Activated CD8-positive, alpha-beta memory T cell treated with anti-CD3 and anti-CD28 coated beads, Interleukin-2, amount 50 U/mL, for 4 hours (primary cell): ENCODE data around the gene KSR2.

Experiments
- DNase-seq: peaks from one replicate; pipeline ENCODE4 v3.0.0-alpha.2; 2020

Gene KSR2

DNA sequence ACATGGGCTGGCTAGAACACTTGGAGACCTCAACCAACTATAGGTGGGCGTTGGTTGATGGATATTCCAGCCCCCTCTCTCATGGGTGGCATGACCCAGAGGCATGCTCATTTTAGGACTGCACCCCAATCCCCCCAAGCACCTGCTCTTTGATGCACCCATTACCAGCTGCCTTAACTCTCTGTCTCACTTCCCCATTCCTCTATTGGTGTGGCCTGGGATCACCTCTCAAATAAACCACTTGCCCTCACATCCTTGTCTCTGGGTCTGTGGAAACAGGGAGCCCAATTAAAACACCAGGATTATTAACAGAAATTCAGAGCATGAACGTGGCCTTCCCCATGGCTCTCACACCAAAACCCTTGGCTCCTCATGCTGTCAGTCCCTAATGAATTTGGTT lies 405.1 kb downstream of the KSR2 start:
- DNase-seq, result no peak

DNA sequence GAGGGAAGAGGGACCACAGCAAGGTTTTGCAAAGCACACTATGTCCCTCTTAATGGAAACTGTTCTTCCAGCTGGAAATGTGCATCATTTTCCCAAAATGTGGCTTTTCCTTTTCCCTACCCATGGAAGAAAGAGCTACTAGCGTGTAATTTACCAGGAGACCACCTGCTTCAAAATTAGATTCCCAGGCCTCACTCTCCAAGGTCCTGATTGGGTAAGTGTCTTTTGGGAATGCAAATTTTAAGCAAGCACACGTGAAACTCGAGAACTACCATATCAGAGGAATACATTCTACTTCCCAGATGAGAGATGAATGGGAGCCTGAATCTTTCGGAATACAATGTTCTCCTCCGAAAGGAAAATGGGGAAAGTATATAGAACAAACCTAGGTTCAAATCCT lies 405.8 kb downstream of the KSR2 start:
- DNase-seq, result no peak

DNA sequence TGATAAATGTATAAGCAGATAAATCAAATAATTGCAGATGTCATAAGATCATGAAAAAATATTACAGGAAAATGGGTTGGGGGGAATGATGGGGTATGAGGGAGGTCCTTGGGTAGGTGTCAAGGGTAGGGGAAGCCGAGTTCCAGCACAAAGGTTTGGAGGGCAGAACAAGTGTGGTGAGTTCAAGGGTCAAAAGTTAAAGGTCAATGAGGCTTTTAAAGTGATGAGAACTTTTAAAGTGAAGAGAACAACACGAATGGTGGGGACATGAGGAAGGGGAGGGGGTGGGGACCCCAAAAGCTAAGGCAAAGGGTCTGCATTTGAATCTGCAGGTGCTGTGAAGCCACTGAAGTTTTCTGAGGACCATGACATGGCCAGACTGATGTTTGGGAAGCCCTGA lies 406.8 kb downstream of the KSR2 start:
- DNase-seq, result no peak

DNA sequence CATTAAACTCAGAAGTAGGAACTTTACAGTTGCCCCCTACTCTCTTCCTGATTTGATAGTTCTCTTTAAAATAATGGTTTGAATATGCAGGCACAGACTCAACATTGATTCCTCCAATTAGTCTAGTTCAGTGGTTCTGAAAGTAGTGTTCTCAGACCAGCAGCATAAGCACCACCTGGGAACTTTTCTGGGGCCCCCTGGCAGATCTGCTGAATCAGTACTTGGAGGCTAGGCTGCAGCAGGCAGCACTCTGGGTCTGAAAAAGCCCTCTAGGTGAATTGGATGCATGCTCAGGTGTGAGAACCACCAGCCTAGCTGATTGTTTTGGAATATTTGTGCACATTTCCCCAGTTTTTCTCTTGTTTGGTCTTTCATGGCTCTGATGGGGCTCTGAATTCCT lies 408.8 kb downstream of the KSR2 start:
- DNase-seq, result no peak

DNA sequence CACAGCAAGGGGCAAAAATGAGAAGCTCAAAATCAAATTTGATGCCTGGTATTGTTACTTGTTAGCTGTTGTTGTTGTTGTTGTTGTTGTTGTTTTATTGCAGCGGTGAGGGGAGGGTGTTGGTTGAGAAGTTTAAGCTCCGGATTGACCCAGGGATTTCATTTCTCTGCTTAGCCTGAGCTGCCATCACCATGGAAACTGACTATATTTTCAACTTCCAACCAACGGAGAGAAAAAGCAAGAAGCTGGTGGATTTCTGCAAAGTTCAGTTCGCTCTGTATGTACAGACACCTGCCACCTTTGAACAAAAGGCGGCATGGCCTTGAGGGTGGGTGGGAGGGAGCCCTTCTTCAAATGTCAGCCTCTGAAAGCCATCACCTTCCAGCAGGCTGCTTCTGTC lies 412.9 kb downstream of the KSR2 start:
- DNase-seq, result no peak

DNA sequence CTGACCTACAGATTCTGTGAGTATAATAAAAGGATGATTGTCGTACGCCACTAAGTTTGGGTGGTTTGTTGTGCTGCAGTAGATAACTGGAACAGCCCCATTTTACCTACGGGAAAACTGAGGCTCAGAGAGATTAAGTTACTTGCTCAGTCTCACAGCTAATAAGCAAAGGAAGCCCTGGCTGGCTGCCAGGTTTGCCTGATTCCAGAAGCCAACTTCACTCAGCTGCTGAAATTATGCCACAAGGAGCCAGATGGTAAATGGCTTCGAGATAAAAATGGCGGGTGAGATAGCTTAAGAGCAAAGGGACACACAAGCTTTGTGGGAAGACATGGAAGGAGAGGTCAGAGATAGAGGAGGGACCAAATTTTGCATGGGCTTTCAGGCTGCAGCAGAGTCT lies 415.8 kb downstream of the KSR2 start:
- DNase-seq, result no peak

DNA sequence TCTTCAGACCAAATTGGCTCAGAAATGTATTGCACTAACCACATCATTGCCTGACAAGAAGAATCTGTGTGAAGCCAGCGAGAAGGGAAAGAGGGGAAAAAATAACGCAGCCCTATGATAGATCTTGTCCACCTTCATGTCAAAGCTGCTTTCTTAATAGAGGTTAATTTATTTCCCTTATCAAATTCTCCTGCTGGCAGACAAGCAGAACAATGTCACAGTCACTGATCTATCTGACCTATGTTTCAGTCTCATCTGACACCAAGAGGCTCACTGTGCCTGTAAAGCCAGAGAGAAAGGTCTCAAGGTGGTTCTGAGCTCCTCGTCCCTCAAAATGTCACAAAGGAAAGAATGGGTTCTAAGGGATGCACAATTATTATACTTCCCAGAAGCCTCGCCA lies 417.1 kb downstream of the KSR2 start:
- no peak for DNase-seq

DNA sequence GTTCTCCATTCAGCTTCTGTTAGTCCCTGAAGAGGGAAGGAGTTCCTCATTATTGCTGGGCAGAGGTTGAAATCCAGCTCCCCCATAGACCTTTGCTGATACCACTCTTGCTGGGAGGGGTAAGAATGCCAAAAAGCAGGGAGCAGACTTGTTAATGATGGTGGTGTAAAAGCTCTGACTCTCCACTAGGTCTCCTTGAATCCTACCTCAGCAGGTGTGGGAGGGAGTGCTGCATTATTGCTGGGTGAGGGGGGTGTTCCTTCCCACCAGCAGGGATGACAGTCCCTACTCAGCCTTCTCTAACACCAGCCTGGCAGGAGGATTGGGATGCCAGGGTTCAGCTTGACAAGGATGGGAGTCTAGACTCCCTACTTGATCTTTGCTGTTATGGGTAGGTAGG lies 421.6 kb downstream of the KSR2 start:
- no peak for DNase-seq

DNA sequence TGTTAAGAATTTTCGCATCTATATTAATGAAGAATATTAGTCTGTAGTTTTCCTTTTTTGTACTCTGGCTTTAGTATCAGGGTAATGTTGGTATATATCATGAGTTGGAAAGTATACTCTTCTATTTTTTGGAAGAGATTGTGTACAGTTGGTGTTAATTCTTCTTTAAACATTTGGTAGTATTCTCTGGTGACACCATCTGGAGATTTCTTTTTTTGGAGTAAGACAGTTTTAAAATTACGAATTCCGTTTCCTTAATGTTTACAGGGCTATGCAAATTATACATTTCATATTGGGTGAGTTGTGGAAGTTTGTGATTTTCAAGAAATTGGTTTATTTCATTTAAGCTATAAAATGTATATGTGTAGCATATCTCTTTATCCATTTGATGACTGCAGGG lies 423.6 kb downstream of the KSR2 start:
- no peak for DNase-seq

DNA sequence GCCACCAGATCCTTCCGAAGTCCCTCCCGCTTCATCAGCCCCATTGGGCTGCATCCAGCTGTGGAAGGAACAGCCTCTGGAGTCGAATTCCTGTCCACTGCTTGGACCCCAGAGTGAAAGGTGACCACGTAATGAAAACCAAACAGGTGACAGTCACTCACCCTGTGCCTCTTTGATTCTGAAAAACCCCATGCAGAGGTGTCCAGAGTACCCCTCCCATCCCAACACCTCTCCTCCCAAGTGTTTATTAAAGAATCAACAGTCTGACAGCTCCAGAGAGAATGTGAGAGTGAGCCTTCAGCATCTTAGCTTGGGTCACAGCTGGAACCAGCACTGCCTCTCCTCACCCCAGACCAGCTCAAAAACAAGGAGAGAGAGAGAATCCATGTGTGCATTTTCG lies 428.8 kb downstream of the KSR2 start:
- no peak for DNase-seq

DNA sequence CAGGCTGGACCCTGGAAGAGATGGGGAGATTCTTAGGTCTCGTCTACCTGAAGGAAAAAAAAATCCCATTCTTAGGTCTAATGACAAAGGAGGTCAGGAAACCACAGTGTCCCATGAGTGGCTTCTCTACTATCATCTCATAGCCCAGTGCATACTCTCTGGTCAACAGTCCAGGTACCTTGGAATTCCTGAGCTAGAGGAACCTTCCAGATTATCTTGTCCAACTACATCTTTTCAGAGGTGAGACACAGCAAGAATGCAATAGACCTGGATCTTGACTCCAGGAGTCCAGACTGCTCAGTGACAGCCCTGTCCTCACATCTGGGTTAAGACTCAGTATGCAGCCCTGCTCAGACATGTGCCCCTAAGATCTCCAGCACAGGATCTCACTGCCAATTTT lies 429.9 kb downstream of the KSR2 start:
- DNase-seq, result no peak

DNA sequence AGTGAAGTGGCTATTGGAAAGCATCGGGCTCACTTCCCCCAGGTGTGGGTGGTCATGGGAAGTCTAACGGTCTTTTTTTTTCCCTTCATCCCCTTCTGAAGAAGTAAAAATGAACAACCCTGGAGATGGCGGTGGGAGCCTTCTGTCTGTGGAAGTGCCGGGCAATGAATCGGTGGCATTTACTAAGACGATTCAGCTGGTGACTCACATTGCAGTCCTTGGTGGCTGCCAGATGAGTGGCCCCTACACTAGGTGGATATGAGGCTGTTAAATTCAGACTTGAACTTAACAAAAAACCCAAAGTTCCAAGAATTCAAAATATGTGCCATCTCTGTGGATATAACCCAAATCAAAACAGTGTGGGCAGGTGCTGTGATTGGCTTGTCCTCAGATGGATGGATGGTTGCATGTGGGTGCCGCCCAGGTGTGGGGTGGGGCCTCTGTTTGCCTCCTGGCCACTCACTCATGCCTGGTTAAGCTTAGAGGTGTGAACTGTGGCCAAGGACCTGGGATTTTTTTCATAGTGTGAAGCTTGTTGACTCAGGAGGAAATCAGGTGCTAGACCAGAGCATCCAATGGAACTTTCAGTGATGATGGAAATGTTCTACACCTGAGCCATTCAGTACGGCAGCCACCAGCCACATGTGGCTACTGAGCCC lies 430.6 kb downstream of the KSR2 start:
- DNase-seq, result no peak

DNA sequence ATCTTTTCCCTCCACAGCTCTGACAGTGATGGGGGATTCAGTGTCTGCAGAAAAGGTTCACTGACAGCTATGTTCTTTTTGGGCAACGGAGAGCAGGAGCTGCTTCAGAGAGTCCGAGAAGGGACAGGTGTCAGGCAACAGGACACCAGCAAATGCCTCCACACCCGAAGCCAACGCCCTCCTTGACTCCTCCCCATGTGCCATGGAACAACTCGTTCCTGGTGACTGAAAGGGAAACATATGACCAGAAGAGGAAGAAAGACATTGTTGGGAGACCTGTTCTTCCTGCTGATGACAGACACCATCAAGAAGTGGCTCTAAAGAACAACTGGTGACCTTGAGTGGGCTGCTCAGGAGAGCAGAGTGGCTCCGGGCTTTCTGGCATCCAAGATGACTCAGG lies 435.1 kb downstream of the KSR2 start:
- no peak for DNase-seq

DNA sequence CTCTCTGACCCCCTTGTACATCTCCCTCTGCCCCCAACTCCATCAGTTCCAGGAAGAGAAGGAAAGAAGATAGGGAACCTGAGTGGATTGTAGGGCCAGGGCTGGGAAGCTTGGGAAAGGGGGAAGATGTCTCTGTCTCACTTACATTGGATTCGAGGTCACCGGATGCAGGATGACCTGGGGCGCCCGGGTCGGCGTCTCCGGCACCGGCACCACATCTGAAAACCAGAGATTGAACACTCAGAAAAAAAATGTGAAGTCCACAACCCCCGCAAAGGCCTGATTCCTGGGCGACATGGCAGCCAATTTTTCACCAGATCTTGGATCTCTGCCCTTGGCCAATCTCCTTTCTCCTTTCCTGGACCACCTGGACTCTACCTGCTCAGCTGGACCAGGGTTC lies 438.0 kb downstream of the KSR2 start:
- DNase-seq, result no peak

DNA sequence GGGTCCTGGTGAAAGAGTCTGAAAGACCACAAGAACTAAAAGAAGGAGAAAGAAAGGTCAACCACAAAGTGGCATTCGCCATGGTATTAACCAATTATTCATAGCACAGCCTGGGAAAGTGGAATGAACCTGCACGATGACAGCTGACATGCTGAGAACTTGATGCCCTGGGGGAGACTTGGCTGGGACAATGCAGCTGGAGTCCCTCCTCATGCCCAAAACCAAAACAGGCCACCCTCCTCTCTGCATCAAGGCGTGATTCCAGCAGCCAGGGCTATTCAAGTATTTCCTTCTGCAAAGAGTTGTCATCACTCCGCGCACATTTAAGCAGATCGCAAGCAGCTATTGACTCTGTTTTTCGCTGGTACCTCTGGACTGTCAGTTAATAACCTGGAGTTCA lies 440.3 kb downstream of the KSR2 start:
- no peak for DNase-seq

DNA sequence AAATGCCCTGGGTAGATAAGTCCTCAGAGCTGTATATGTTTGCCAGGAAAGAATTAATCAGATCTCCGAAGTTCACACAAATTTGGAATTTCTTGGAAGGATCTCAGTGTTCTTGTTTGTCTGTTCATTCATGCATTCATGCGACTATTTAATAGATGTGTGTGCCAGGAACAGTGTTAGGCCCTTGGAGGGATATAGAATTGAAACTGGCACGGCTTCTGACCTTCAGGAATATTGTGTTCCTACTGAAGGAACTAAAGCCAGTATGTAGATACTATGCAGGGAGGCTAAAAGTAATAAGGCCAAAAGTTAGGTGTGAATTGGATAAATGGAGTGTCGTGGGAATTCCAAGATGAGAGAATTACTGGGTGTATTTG lies 441.3 kb downstream of the KSR2 start:
- DNase-seq, result no peak

DNA sequence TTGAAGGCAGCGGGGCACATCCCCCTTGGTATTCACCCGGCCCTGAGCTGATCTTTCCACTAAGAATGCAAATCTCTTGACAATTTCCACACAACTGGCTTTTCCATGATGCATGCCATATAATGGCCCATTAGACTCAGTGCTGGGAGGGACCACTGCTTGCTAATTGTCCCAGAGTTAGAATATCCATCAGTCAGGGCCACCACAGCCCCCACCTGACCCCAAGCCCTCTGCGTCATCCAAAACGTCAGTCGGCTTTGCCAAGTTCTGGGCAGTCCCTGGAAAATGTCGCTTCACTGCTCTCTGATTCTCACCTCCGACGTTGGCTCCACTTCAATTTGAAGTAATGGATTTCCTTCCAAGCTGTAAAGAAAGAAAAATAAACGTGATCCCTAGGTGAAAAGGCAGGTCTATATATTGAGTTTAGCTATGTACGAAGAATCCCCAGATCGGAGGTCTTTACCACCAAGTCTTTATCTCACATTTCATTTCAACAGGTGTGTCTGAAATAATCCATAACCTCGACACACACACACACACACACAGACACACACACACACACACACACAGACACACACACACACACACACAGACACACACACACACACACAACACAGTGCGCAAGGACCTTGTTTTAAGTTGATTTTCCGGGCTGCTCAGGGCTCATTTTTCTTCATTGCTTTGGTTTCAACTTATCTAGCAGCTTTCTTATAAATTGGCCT lies 441.9 kb downstream of the KSR2 start:
- DNase-seq, result no peak

DNA sequence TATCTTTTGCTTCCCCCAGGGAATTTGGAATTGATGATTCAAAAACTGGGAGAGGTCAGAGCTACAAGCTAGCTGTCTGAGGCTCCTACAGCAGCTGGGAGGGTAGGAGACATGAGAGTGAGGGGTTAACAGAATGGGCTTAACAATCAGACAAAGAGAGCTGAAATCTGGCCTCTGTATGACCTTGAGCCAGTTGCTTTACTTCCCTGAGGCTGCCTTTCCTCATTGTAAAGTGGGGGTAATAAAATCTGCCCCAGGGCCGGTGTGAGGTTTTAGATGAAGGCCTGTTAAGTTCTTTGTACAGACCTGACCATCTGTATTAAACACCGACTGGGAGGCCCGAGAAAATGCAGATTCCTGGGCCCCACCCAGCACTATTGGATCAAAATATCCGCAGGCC lies 443.0 kb downstream of the KSR2 start:
- no peak for DNase-seq

DNA sequence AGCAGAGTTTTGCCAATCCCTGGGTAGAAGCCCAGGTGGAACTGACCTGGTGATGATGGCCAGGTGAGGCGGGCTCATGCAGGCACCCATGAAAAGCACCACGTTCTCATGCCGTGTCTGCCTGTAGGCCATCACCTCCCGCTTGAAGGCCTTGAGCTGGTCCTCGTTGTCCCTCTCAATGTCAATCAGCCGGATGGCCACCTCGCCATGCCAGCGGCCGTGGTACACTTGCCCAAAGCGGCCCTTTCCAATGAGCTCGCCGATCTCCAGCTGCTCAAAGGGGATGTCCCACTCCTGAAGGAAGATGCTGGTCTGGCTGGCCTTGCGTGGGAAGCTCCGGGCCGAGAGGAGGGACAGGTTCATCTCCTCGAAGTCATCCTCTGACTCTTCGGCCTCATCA lies 444.0 kb downstream of the KSR2 start:
- no peak for DNase-seq

DNA sequence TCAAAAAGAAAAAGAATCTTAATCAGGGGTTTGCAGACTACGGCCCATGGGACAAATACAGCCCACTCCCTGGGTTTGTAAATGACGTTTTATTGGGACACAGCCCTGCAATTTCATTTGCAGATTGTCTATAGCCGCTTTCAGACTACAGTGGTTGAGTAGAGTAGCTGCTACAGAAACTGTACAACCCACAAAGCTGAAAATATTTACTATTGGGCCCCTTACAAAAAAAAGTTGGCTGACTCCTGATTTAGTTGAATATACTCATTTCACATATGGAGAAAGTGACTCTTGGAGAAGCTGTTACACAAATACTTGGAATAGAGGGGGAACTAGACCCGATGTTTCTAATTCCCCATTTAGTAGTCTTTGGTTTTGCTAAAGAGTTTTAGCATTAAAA lies 444.8 kb downstream of the KSR2 start:
- no peak for DNase-seq

DNA sequence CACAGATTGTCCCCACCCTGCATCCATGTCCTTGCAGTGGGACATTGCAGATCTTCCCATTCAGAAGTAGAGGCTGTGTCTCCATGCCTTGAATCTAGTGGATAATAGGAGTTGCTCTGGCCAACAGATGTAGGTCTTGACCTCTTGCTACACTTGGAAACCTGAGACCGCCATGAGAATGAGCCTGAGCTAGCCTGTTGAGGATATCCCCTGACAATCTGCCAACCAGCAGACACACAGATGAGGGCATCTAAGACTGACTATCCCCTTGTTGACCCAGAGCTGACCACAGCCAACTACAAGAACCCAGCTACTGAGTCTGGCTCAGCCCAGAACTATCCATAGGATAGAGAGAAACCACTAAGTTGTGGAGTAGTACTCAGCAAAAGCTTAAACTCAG lies 446.2 kb downstream of the KSR2 start:
- no peak for DNase-seq

DNA sequence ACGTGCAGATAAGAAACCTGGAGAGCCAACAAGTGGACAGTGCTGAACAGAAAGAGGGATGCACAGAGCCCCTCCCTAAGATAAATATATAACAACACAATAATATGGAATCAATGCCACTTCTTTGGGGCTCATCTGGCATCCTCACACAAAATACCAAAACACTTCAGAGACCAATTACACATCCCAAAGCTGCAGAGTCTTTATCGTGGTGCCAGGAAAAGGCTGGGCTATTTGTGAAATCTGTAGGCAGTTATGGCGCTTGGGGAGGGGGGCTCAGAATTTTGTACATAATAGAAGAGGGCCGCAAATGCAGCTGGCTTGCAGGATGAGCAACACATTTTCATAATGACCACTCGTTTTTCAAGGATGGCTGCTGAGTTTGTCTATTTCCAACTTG lies 446.9 kb downstream of the KSR2 start:
- DNase-seq, result no peak

DNA sequence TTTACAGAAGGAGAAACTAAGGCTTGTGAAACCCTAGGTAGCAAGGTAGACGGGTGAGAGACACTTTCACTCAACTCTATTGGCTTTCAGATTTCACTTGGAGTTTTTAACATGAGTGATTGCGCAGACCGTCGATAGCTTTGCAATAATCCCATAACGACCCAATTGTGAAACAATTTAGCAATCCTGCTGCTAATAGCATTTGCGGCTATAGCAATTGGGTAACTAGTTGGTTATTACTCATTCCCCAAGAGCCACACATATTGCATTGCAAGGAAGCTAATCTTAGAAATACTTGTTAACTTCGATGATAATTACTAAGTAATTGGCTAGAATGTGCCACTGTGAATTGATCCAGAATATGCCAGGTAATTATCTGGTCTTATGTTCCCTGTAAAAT lies 447.4 kb downstream of the KSR2 start:
- DNase-seq, result no peak

DNA sequence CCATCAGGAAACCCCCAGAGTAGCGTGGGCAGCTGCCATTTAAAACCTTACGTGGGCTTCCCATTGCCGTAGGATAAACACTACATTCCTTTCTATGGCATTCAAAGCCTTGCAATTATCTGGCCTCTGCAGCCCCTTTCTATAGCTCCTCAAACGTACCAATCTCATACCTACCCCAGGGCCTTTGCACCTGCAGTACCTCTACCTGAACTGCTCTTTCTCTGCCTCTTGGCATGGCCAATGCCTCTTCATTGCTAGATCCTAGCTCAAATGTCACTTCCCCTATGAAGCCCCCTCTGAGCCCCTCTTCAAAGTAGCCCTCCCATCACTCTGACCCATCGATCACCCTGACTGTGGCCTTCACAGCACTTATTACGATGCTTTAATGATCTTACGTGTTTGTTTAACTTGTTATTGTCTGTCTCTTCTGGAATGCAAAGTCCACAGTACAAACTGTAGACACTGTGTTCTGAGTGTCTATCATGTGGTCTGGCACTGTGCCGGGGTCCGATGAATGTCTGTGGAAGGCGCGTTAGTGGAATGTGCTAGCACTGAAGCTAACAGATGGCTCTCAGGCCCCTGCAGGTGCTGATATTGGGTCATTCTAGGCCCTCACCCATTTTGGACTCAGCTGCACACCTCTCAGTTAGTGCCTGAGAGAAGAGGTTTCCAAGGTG lies 450.1 kb downstream of the KSR2 start:
- no peak for DNase-seq
